NT2/D1 (cell line): Measurements from ENCODE around the gene F13B.

ENCODE experiments used
- YY1 ChIP-seq: IDR thresholded peaks from 2 replicates; pipeline ENCODE4 v1.6.1; 2011; ENCODE audit not compliant: insufficient read length, insufficient read depth
- ZNF274 ChIP-seq: IDR thresholded peaks from 2 replicates; pipeline ENCODE4 v1.6.1; 2011; ENCODE audit warnings: mild to moderate bottlenecking, low read depth, low read length

GRCh38 chr1:197092491-197093023, 25.5 kb upstream of the F13B start:
- no peak for TF ChIP-seq ZNF274
- no peak for TF ChIP-seq YY1
